ENCODE measurements around the gene SERPINB12. TPM values are rescaled to one million over a fixed set of nuclear protein-coding genes. Genes with fewer than 3 reads are reported as not detected.
A peak's percentile ranks its signal among the peaks of the same experiment; 100 is the strongest.

Gene SERPINB12
- total RNA-seq, 4 donors from 2014 or later, result 0.76 to 13.2 (median 1.5) TPM; not detected in 1

- DNase-seq, result no peak
- Histone ChIP-seq H3K4me3 (no peak overlapping the region), H3K4me1 (peaks cover 0 to 9% (median 4%) of the 10 kb centered on the region in 3 donors), H3K27ac (no peak overlapping the region), H3K27me3 (no peaks in the 10 kb centered on the region), H3K9me3 (no peaks in the 10 kb centered on the region), H3K36me3 (no peaks in the 10 kb centered on the region)
- TF ChIP-seq POLR2A (IDR thresholded peaks at IDR 0.05) (no peak), CTCF (IDR thresholded peaks at IDR 0.05) (no peak)
- 69 to 83% methylated on average over 3 of the region's 3 CpGs for WGBS, 2 donors
- intact Hi-C loops (cut with DNase I), result no loop called here
Observed at GRCh38 chr18:63545000-63545399, 2.8 kb downstream of the SERPINB12 start.

GRCh38 chr18:63550068-63550467 lies 7.9 kb downstream of the SERPINB12 start:
- Histone ChIP-seq H3K36me3 (no peaks in the 10 kb centered on the region), H3K4me1 (peaks cover 8 to 55% (median 24%) of the 10 kb centered on the region in 3 donors), H3K27ac (peak overlapping the region; percentile 7 to 81 (median 70)), H3K9me3 (no peaks in the 10 kb centered on the region), H3K27me3 (no peaks in the 10 kb centered on the region), H3K4me3 (no peak overlapping the region)
- 28 to 30% methylated on average over 1 of the region's 1 CpG for WGBS, 2 donors
- intact Hi-C loops (cut with DNase I), result no loop called here
- DNase-seq, result no peak
- TF ChIP-seq CTCF (IDR thresholded peaks at IDR 0.05) (no peak), POLR2A (IDR thresholded peaks at IDR 0.05) (no peak)

GRCh38 chr18:63551769-63552168 lies 9.6 kb downstream of the SERPINB12 start:
- no peak overlapping the region for H3K4me3 ChIP-seq
- no peaks in the 10 kb centered on the region for H3K36me3 ChIP-seq
- peak overlapping the region in 3 of 4 donors; percentile 79 to 87 (median 86) for H3K27ac ChIP-seq
- H3K4me1 ChIP-seq, result peaks cover 8 to 55% (median 24%) of the 10 kb centered on the region in 3 donors
- no peak for TF ChIP-seq CTCF (IDR thresholded peaks at IDR 0.05)
- intact Hi-C loops (cut with DNase I), result no loop called here
- H3K9me3 ChIP-seq, result no peaks in the 10 kb centered on the region
- 78 to 90% methylated on average over 3 of the region's 3 CpGs for WGBS, 2 donors
- H3K27me3 ChIP-seq, result no peaks in the 10 kb centered on the region
- DNase-seq, result no peak

- Histone ChIP-seq H3K27ac (peak overlapping the region; percentile 61 to 87 (median 82)), H3K4me1 (peaks cover 8 to 55% (median 24%) of the 10 kb centered on the region in 3 donors), H3K9me3 (no peaks in the 10 kb centered on the region), H3K4me3 (no peak overlapping the region), H3K36me3 (no peaks in the 10 kb centered on the region), H3K27me3 (no peaks in the 10 kb centered on the region)
- DNase-seq, result no peak
- TF ChIP-seq CTCF (IDR thresholded peaks at IDR 0.05) (no peak), POLR2A (IDR thresholded peaks at IDR 0.05) (no peak)
- WGBS, 2 donors, result 84 to 93% methylated on average over 2 of the region's 2 CpGs
- intact Hi-C loops (cut with DNase I), result no loop called here
Observed at GRCh38 chr18:63552581-63552980, 10.4 kb downstream of the SERPINB12 start.

GRCh38 chr18:63553081-63553480 lies 10.9 kb downstream of the SERPINB12 start:
- no peak for DNase-seq

More at GRCh38 chr18:63553081-63553480, 10.9 kb downstream of the SERPINB12 start:
- intact Hi-C loops (cut with DNase I), result no loop called here
- H3K27ac ChIP-seq, result peak overlapping the region; percentile 61 to 87 (median 82)
- 15 to 22% methylated on average over 1 of the region's 1 CpG for WGBS, 2 donors
- H3K4me1 ChIP-seq, result peaks cover 8 to 55% (median 24%) of the 10 kb centered on the region in 3 donors
- H3K9me3 ChIP-seq, result no peaks in the 10 kb centered on the region
- H3K36me3 ChIP-seq, result no peaks in the 10 kb centered on the region
- H3K27me3 ChIP-seq, result no peaks in the 10 kb centered on the region
- H3K4me3 ChIP-seq, result no peak overlapping the region
- TF ChIP-seq POLR2A (IDR thresholded peaks at IDR 0.05), result no peak
- TF ChIP-seq CTCF (IDR thresholded peaks at IDR 0.05), result no peak
